Measurements from ENCODE around the gene PLA2G2E. TPM values are rescaled to one million over a fixed set of nuclear protein-coding genes. Genes with fewer than 3 reads are reported as not detected.

Gene PLA2G2E
- total RNA-seq, 1 experiment from 2014 or later: 0.41 TPM

- BruUV-seq (replicated peaks): no TSS peak
- POLR2A ChIA-PET: no interaction called here
- Mint-ChIP-seq H3K4me3 (ENCODE audit: unreplicated experiment) (no peak overlapping the region), H3K27me3 (ENCODE audit: insufficient read depth, unreplicated experiment) (no peaks in the 10 kb centered on the region), H3K36me3 (ENCODE audit: insufficient read depth, unreplicated experiment) (no peaks in the 10 kb centered on the region), H3K4me1 (ENCODE audit: low read depth, unreplicated experiment) (no peaks in the 10 kb centered on the region), H3K9me3 (ENCODE audit: unreplicated experiment) (peaks cover 25% of the 10 kb centered on the region), H3K27ac (ENCODE audit: unreplicated experiment) (no peak overlapping the region)
- CTCF ChIA-PET: no interaction called here
- no peaks in the 10 kb centered on the region for H3K4me1 ChIP-seq
- H3K4me3 ChIP-seq (ENCODE audit: low read depth, low read length): no peak overlapping the region
- no peak for DNase-seq
- intact Hi-C loops (cut with micrococcal nuclease; ENCODE audit: unreplicated experiment): no loop called here
- H3K27me3 ChIP-seq (replicated peaks; ENCODE audit: control insufficient read depth, insufficient read depth, low read length): no peaks in the 10 kb centered on the region
- TF ChIP-seq, protein P1, sequence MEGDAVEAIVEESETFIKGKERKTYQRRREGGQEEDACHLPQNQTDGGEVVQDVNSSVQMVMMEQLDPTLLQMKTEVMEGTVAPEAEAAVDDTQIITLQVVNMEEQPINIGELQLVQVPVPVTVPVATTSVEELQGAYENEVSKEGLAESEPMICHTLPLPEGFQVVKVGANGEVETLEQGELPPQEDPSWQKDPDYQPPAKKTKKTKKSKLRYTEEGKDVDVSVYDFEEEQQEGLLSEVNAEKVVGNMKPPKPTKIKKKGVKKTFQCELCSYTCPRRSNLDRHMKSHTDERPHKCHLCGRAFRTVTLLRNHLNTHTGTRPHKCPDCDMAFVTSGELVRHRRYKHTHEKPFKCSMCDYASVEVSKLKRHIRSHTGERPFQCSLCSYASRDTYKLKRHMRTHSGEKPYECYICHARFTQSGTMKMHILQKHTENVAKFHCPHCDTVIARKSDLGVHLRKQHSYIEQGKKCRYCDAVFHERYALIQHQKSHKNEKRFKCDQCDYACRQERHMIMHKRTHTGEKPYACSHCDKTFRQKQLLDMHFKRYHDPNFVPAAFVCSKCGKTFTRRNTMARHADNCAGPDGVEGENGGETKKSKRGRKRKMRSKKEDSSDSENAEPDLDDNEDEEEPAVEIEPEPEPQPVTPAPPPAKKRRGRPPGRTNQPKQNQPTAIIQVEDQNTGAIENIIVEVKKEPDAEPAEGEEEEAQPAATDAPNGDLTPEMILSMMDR (IDR thresholded peaks at IDR 0.05; ENCODE audit: insufficient read depth in 1 of 2, low read depth in 1 of 2, low read length in 1 of 2, severe bottlenecking in 1 of 2, unreplicated experiment in 1 of 2): no peak
- H3K9me3 ChIP-seq: no peaks in the 10 kb centered on the region
- no peaks in the 10 kb centered on the region for H3K36me3 ChIP-seq (ENCODE audit: control insufficient read depth, insufficient read depth, low read length)
Observed at GRCh38 chr1:19960591-19960990, 37.2 kb upstream of the PLA2G2E start.

GRCh38 chr1:19957779-19958178 lies 34.4 kb upstream of the PLA2G2E start:
- intact Hi-C loops (cut with micrococcal nuclease; ENCODE audit: unreplicated experiment): no loop called here
- H3K9me3 ChIP-seq: no peaks in the 10 kb centered on the region
- no peaks in the 10 kb centered on the region for H3K27me3 ChIP-seq (replicated peaks; ENCODE audit: control insufficient read depth, insufficient read depth, low read length)
- no peak overlapping the region for H3K4me3 ChIP-seq (ENCODE audit: low read depth, low read length)
- Mint-ChIP-seq H3K27ac (ENCODE audit: unreplicated experiment) (no peak overlapping the region), H3K36me3 (ENCODE audit: insufficient read depth, unreplicated experiment) (no peaks in the 10 kb centered on the region), H3K4me1 (ENCODE audit: low read depth, unreplicated experiment) (no peaks in the 10 kb centered on the region), H3K9me3 (ENCODE audit: unreplicated experiment) (peaks cover 43% of the 10 kb centered on the region), H3K27me3 (ENCODE audit: insufficient read depth, unreplicated experiment) (no peaks in the 10 kb centered on the region), H3K4me3 (ENCODE audit: unreplicated experiment) (no peak overlapping the region)
- TF ChIP-seq, protein P1 (IDR thresholded peaks at IDR 0.05; ENCODE audit: insufficient read depth in 1 of 2, low read depth in 1 of 2, low read length in 1 of 2, severe bottlenecking in 1 of 2, unreplicated experiment in 1 of 2): no peak
- BruUV-seq (replicated peaks): no TSS peak
- DNase-seq: peak in 1 of 2 experiments; percentile 8
- no peaks in the 10 kb centered on the region for H3K4me1 ChIP-seq
- ChIA-PET POLR2A (no interaction called here), CTCF (no interaction called here)
- no peaks in the 10 kb centered on the region for H3K36me3 ChIP-seq (ENCODE audit: control insufficient read depth, insufficient read depth, low read length)

DNA sequence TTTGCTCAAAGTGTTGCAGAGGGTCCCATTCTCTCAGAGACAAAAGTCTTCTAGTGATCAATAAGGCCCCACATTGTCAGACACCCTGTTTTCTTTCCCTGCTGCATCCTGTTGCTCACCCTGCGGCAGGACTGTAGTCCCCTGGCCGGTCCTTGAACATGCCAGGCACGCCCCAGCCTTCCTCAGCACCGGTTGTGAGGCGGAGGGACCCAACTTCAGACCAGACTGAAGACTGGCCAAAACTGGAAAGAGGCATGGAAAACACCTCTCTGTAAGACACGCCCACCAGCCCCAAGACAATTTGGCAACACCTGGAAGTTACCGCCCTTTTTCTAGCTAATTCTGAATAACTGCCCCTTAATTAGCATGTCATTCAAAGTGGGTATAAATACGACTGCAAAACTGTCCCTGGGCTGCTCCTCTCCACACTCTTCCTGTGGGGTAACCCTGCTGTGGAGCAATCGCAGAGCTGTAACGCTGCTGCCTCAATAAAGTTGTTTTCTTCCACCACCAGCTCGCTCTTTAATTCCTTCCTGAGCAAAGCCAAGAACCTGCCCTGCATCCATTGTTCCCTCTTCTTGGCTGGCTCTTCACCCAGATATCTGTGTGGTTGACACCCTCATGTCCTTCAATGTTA lies 32.2 kb upstream of the PLA2G2E start:
- Histone ChIP-seq H3K36me3 (ENCODE audit: control insufficient read depth, insufficient read depth, low read length) (no peaks in the 10 kb centered on the region), H3K4me3 (ENCODE audit: low read depth, low read length) (no peak overlapping the region), H3K9me3 (no peaks in the 10 kb centered on the region), H3K27me3 (replicated peaks; ENCODE audit: control insufficient read depth, insufficient read depth, low read length) (no peaks in the 10 kb centered on the region), H3K4me1 (no peaks in the 10 kb centered on the region)
- Mint-ChIP-seq H3K27me3 (ENCODE audit: insufficient read depth, unreplicated experiment) (no peaks in the 10 kb centered on the region), H3K4me3 (ENCODE audit: unreplicated experiment) (no peak overlapping the region), H3K9me3 (ENCODE audit: unreplicated experiment) (peaks cover 56% of the 10 kb centered on the region), H3K27ac (ENCODE audit: unreplicated experiment) (no peak overlapping the region), H3K4me1 (ENCODE audit: low read depth, unreplicated experiment) (no peaks in the 10 kb centered on the region), H3K36me3 (ENCODE audit: insufficient read depth, unreplicated experiment) (no peaks in the 10 kb centered on the region)
- ChIA-PET CTCF (no interaction called here), POLR2A (no interaction called here)
- TF ChIP-seq, protein P1 (IDR thresholded peaks at IDR 0.05; ENCODE audit: insufficient read depth in 1 of 2, low read depth in 1 of 2, low read length in 1 of 2, severe bottlenecking in 1 of 2, unreplicated experiment in 1 of 2): no peak
- intact Hi-C loops (cut with micrococcal nuclease; ENCODE audit: unreplicated experiment): no loop called here
- no peak for DNase-seq
- BruUV-seq (replicated peaks): no TSS peak
